OCI-LY3 (cell line): ENCODE results near the gene ZNHIT6.

ENCODE experiments used
- H2AFZ ChIP-seq: fragments of 200-600, 300-600 bp; shearing (Covaris generic); 2 replicates; pipeline ENCODE4 v1.6.0; 2014; ENCODE audit warnings: antibody characterized with exemption, low read depth, low read length
- H3K27ac ChIP-seq: fragments of 200-600, 300-600 bp; sonication (generic); 2 replicates; pipeline ENCODE4 v1.5.1; 2014; ENCODE audit warnings: mild to moderate bottlenecking, low read length, moderate library complexity, mixed read lengths
- H3K27me3 ChIP-seq: fragments of 200-600, 300-600 bp; sonication (generic); 2 replicates; pipeline ENCODE4 v1.6.1; 2014; ENCODE audit warnings: low read depth, low read length, mixed read lengths
- H3K36me3 ChIP-seq: fragments of 200-600, 300-600 bp; sonication (generic); replicated peaks from 2 replicates; pipeline ENCODE3; 2014; ENCODE audit warnings: low read depth, low read length, mixed read lengths
- H3K4me1 ChIP-seq: fragments of 300-600, 200-600 bp; sonication (generic); 2 replicates; pipeline ENCODE4 v1.6.1; 2014; ENCODE audit warnings: low read length, mixed read lengths
- H3K4me2 ChIP-seq: fragments of 200-600, 300-600 bp; sonication (generic); 2 replicates; pipeline ENCODE4 v1.6.1; 2014; ENCODE audit warnings: low read length, mixed read lengths
- H3K4me3 ChIP-seq: fragments of 300-600, 200-600 bp; sonication (generic); 2 replicates; pipeline ENCODE4 v1.5.1; 2014; ENCODE audit warnings: antibody characterized with exemption, mild to moderate bottlenecking, low read length, moderate library complexity
- H3K79me2 ChIP-seq: fragments of 300-600, 200-600 bp; shearing (Covaris generic); 2 replicates; pipeline ENCODE4 v1.6.1; 2014; ENCODE audit warnings: mild to moderate bottlenecking, low read length, mixed read lengths
- H3K9ac ChIP-seq: fragments of 300-600, 200-600 bp; shearing (Covaris generic); 2 replicates; pipeline ENCODE4 v1.6.0; 2014; ENCODE audit warnings: mild to moderate bottlenecking, low read length, moderate library complexity
- H3K9me3 ChIP-seq: fragments of 200-600, 300-600 bp; shearing (Covaris generic); 2 replicates; pipeline ENCODE4 v1.6.1; 2014; ENCODE audit warnings: low read length, mixed read lengths; ENCODE audit not compliant: insufficient read depth
- H4K20me1 ChIP-seq: fragments of 200-600, 300-600 bp; sonication (generic); 2 replicates; pipeline ENCODE4 v1.6.1; 2016; ENCODE audit warnings: low read length, mixed read lengths; ENCODE audit not compliant: insufficient read depth
- EZH2phosphoT487 ChIP-seq: fragments of 200-600 bp; shearing (Covaris generic); IDR thresholded peaks from 2 replicates; pipeline ENCODE4 v1.6.1; 2018; ENCODE audit warnings: antibody characterized with exemption, mixed run types, low read depth
- TF ChIP-seq, protein P1 (sequence below): fragments of 200-600, 300-600 bp; sonication (generic); IDR thresholded peaks from 2 replicates; pipeline ENCODE4 v1.5.1; 2014; ENCODE audit warnings: antibody characterized with exemption, low read length, low read depth

The ZNHIT6 gene

DNA sequence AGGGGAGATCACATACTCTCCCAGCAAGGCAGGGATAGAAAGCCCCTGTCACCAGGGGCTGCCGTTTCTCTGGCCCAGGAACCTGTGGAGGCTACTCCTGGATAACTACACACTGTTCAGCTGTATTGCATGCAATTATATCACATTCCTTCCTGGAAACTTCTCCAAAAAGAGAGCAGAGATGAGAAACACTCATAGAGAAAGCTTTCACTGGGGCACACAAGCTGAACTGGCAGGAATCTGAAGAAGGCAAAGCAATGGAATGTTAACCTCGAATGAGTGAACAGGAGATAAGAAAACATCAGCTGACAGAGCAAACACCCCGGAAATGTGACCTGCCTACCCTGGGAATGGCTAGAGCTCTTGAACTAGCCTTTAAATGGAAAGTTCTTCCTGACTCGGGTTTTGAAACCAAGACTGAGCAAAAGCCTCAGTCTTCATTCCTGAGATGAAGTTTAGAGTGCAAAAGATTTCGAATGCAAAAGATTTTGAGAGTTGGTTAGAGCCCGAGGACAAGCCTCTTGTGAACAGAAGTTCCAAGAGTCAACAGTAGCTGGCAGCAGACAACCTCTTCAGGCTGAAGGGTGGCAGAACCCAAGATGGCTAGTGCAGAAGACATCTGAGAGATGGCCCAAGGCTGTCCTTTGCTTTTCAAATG, 95.4 kb downstream of the ZNHIT6 start:
- peaks cover 7% of the 10 kb centered on the region for H3K4me1 ChIP-seq
- H4K20me1 ChIP-seq = peaks cover 2% of the 10 kb centered on the region; the same call in 1 of the 2 replicates
- no peak overlapping the region for H3K4me2 ChIP-seq
- no peak overlapping the region for H2AFZ ChIP-seq
- no peaks in the 10 kb centered on the region for H3K36me3 ChIP-seq
- H3K4me3 ChIP-seq = no peak overlapping the region
- H3K9me3 ChIP-seq = no peaks in the 10 kb centered on the region
- no peak overlapping the region for H3K27ac ChIP-seq
- TF ChIP-seq, protein P1, sequence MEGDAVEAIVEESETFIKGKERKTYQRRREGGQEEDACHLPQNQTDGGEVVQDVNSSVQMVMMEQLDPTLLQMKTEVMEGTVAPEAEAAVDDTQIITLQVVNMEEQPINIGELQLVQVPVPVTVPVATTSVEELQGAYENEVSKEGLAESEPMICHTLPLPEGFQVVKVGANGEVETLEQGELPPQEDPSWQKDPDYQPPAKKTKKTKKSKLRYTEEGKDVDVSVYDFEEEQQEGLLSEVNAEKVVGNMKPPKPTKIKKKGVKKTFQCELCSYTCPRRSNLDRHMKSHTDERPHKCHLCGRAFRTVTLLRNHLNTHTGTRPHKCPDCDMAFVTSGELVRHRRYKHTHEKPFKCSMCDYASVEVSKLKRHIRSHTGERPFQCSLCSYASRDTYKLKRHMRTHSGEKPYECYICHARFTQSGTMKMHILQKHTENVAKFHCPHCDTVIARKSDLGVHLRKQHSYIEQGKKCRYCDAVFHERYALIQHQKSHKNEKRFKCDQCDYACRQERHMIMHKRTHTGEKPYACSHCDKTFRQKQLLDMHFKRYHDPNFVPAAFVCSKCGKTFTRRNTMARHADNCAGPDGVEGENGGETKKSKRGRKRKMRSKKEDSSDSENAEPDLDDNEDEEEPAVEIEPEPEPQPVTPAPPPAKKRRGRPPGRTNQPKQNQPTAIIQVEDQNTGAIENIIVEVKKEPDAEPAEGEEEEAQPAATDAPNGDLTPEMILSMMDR = peak; percentile 43
- TF ChIP-seq EZH2phosphoT487 = no peak
- H3K79me2 ChIP-seq = no peaks in the 10 kb centered on the region
- H3K9ac ChIP-seq = no peak overlapping the region
- H3K27me3 ChIP-seq = no peaks in the 10 kb centered on the region

DNA sequence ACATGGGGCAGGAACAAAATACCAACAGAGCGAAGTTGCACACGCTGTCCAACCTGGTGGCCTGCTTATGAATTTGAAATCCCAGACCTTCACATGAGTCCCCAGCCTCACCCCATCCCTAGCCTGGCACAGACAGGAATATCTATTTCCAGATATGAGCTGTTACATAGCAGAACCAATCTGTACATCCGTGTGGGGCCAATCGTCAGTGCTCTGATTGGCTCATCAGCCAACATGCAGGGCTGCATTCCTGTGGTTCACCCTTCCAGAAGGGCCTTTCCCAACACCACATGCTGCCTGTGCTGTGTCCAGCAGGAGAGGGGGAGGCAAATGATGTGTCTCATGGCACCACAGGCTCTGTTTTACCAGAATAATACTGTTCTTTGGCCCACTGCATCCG, 96.4 kb downstream of the ZNHIT6 start:
- Histone ChIP-seq H3K4me3 (no peak overlapping the region), H2AFZ (no peak overlapping the region)
- TF ChIP-seq, protein P1 = no peak
- TF ChIP-seq EZH2phosphoT487 = no peak

DNA sequence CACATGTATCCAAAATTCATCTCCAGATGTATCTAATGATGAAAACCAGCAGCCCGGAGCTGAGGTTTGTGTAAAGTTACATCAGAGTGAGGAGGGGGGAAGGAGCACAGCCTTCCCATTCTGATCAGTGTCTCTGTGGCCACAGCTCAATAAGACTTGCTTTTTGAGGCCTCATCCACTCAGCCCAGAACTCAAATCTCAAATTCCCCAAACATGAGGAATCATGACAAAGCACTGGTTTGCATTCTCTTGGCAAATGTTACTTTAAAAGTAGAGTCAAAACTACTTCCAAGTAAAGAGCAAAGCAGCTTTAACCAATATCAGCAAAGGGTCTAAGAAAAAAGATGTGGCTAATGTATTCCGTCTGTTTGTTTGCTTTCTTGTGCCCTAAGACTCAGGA, 96.8 kb downstream of the ZNHIT6 start:
- Histone ChIP-seq H3K27me3 (no peaks in the 10 kb centered on the region), H3K9ac (no peak overlapping the region), H3K4me1 (no peaks in the 10 kb centered on the region), H3K9me3 (no peaks in the 10 kb centered on the region), H3K27ac (no peak overlapping the region), H3K4me2 (no peak overlapping the region), H3K36me3 (no peaks in the 10 kb centered on the region), H2AFZ (no peak overlapping the region), H4K20me1 (no peaks in the 10 kb centered on the region), H3K79me2 (no peaks in the 10 kb centered on the region), H3K4me3 (no peak overlapping the region)
- no peak for TF ChIP-seq EZH2phosphoT487
- TF ChIP-seq, protein P1 = no peak

More for the DNA sequence above, 96.4 kb downstream of the ZNHIT6 start:
- H3K27ac ChIP-seq = no peak overlapping the region
- H3K36me3 ChIP-seq = no peaks in the 10 kb centered on the region
- H3K79me2 ChIP-seq = no peaks in the 10 kb centered on the region
- H3K4me2 ChIP-seq = no peak overlapping the region
- no peaks in the 10 kb centered on the region for H3K4me1 ChIP-seq
- H3K27me3 ChIP-seq = no peaks in the 10 kb centered on the region
- no peak overlapping the region for H3K9ac ChIP-seq
- no peaks in the 10 kb centered on the region for H4K20me1 ChIP-seq
- H3K9me3 ChIP-seq = no peaks in the 10 kb centered on the region

DNA sequence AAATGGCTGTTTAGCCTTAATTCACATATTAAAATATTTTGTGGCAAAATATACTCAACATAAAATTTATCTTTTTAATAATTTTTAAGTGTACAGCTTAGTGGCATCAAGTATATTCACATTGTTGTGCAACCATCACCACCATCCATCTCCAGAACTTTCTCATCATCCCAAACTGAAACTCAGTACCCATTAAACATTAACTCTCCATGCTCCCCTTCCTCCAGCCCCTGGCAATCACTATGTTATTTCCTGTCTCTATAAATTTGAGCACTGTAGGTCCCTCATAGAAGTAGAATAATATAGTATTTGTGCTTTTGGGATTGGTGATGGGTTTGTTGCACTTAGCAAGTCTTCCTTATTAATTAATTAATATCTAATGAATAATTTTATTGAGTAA, 98.3 kb downstream of the ZNHIT6 start:
- H3K27me3 ChIP-seq = no peaks in the 10 kb centered on the region
- no peaks in the 10 kb centered on the region for H3K79me2 ChIP-seq
- H4K20me1 ChIP-seq = no peaks in the 10 kb centered on the region
- no peak overlapping the region for H3K9ac ChIP-seq
- H3K4me1 ChIP-seq = no peaks in the 10 kb centered on the region
- H3K27ac ChIP-seq = no peak overlapping the region
- no peaks in the 10 kb centered on the region for H3K9me3 ChIP-seq
- TF ChIP-seq EZH2phosphoT487 = no peak
- TF ChIP-seq, protein P1 = no peak
- no peaks in the 10 kb centered on the region for H3K36me3 ChIP-seq
- H3K4me3 ChIP-seq = no peak overlapping the region
- no peak overlapping the region for H3K4me2 ChIP-seq
- no peak overlapping the region for H2AFZ ChIP-seq
